ENCODE measurements around the gene NUP160. TPM values are rescaled to one million over a fixed set of nuclear protein-coding genes. Genes with fewer than 3 reads are reported as not detected.

Gene NUP160
- total and polyA plus RNA-seq, 8 donors: 9.7 to 20.2 (median 13.8) TPM

DNA sequence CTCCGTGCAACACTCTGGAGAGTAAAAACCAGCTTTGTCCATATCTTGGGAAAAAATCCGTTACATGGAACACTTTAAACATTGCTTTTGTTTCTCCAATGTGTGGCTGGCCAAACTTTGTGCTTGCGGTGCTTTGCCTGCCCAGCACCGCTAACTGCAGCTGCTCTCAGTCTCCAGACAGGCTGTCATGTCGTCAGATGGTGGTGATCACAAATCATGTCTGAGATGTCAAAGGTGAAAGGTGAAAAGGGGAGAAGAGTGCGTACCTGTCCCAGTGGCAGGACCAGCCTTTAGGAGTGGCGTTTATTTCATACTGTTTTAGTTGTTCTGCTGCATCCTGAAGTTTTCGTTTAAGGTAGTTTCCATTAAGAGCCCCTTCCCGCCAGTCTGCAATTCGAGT, 115.9 kb downstream of the NUP160 start:
- peaks cover 0 to 5% (median 4%) of the 10 kb centered on the region in 3 donors for H3K4me1 ChIP-seq
- FAIRE-seq (no peak), ATAC-seq (no peak), DNase-seq (no peak)
- H3K4me3 ChIP-seq: no peak overlapping the region
- no peaks in the 10 kb centered on the region for H3K9me3 ChIP-seq
- H3K27me3 ChIP-seq: no peaks in the 10 kb centered on the region
- TF ChIP-seq, protein P1, sequence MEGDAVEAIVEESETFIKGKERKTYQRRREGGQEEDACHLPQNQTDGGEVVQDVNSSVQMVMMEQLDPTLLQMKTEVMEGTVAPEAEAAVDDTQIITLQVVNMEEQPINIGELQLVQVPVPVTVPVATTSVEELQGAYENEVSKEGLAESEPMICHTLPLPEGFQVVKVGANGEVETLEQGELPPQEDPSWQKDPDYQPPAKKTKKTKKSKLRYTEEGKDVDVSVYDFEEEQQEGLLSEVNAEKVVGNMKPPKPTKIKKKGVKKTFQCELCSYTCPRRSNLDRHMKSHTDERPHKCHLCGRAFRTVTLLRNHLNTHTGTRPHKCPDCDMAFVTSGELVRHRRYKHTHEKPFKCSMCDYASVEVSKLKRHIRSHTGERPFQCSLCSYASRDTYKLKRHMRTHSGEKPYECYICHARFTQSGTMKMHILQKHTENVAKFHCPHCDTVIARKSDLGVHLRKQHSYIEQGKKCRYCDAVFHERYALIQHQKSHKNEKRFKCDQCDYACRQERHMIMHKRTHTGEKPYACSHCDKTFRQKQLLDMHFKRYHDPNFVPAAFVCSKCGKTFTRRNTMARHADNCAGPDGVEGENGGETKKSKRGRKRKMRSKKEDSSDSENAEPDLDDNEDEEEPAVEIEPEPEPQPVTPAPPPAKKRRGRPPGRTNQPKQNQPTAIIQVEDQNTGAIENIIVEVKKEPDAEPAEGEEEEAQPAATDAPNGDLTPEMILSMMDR (IDR thresholded peaks at IDR 0.05): no peak
- intact Hi-C loops (cut with DNase I): no loop called here
- no peak overlapping the region for H3K27ac ChIP-seq
- 87 to 88% methylated on average over 10 of the region's 10 CpGs for WGBS, 2 donors
- H3K36me3 ChIP-seq: peaks cover 11 to 90% (median 57%) of the 10 kb centered on the region in 3 donors

GRCh38 chr11:47731475-47731874, 116.7 kb downstream of the NUP160 start:
- no peak for FAIRE-seq

More at GRCh38 chr11:47731475-47731874, 116.7 kb downstream of the NUP160 start:
- Histone ChIP-seq H3K27me3 (no peaks in the 10 kb centered on the region), H3K4me1 (peaks cover 0 to 5% (median 4%) of the 10 kb centered on the region in 3 donors), H3K36me3 (peaks cover 11 to 86% (median 56%) of the 10 kb centered on the region in 3 donors), H3K9me3 (no peaks in the 10 kb centered on the region), H3K27ac (no peak overlapping the region), H3K4me3 (no peak overlapping the region)
- TF ChIP-seq, protein P1 (IDR thresholded peaks at IDR 0.05): no peak
- 27 to 40% methylated on average over 6 of the region's 6 CpGs for whole genome bisulfite sequencing, 2 donors
- intact Hi-C loops (cut with DNase I): no loop called here
- ATAC-seq (no peak), DNase-seq (no peak)

Other genes with a start within 250 kb of the NUP160 start
- 10 to 100 TPM; 13.5 to 34.2 (median 25.5) TPM for gene MTCH2, start 205.8 kb downstream of the NUP160 start, total RNA-seq
- 10 to 100 TPM; 13.6 to 23.2 TPM for gene MTCH2, start 205.8 kb downstream of the NUP160 start, polyA plus RNA-seq
- gene AGBL2, start 133.0 kb downstream of the NUP160 start, total RNA-seq: 1 to 10 TPM in 3 of 6 donors, under 1 TPM in 3; 0.51 to 2.4 (median 0.91) TPM
- gene AGBL2, start 133.0 kb downstream of the NUP160 start, polyA plus RNA-seq: 1 to 10 TPM; 1.8 to 4.3 TPM
- gene FNBP4, start 81.0 kb downstream of the NUP160 start, total RNA-seq: 10 to 100 TPM; 31.7 to 56.1 (median 38.4) TPM
- 10 to 100 TPM; 38.5 to 53.6 TPM for gene FNBP4, start 81.0 kb downstream of the NUP160 start, polyA plus RNA-seq
- gene PTPRJ, start 132.2 kb upstream of the NUP160 start, total RNA-seq: 10 to 100 TPM in 5 of 6 donors, 1 to 10 TPM in 1; 9.3 to 32.8 (median 13.9) TPM
- gene PTPRJ, start 132.2 kb upstream of the NUP160 start, polyA plus RNA-seq: 1 to 10 TPM; 3.6 to 8.9 TPM